ENCODE data around the gene CCT8.
A peak's percentile ranks its signal among the peaks of the same experiment; 100 is the strongest.

The CCT8 gene

GRCh38 chr21:29096218-29097015 lies 23.0 kb upstream of the CCT8 start:
- Histone ChIP-seq H3K4me3 (ENCODE audit: low read depth, low read length) (no peak overlapping the region), H3K4me1 (ENCODE audit: control insufficient read depth, insufficient read depth, low read length, unreplicated experiment) (peaks cover 12% of the 10 kb centered on the region), H3K36me3 (ENCODE audit: insufficient read depth, low read length) (no peaks in the 10 kb centered on the region), H2AFZ (ENCODE audit: low read length, unreplicated experiment) (no peak overlapping the region), H3K27me3 (ENCODE audit: insufficient read depth, low read length) (no peaks in the 10 kb centered on the region), H3K27ac (ENCODE audit: low read depth, low read length) (no peak overlapping the region), H3K79me2 (ENCODE audit: control insufficient read depth, insufficient read depth, low read length, unreplicated experiment) (no peaks in the 10 kb centered on the region)

DNA sequence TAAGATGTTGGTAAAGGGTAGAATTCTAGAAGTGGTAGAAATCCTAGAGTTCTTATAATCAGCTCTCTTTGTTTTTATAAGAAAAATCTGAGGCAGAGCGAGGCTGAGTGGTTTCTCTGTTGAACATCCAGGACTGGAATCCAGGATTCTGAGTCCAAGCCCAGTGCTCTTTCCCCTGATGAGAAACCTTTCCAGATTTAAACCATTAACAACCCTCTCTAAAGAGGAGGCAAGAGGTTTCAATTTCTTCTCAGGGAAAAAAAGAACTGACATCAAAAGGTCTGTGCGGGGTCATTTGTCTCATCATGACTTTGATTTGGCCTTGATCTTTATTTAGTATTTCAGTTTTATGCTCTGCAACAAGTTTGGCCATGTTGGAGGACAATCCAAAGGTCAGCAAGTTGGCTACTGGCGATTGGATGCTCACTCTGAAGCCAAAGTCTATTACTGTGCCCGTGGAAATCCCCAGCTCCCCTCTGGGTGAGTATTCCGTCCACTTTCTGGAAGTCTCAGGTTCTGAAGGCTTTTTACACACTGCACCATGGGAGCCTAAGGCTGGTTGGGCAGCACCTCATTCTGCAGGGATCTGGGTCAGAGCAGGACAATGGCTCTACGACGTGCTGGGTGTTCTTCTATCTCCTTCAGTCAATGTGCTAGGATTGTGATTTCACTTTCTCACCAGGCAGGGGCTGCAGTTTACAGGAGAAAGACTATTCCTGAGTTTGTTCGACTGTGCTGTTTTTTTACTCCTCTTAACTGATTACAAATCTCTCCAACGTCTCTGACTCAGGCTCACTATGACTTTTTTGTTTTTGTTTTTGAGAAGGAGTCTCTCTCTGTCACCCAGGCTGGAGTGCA lies 18.9 kb upstream of the CCT8 start:
- Histone ChIP-seq H3K4me3 (ENCODE audit: low read depth, low read length) (0 out of 2 replicates have a peak overlapping the region, but pooled peaks have one; percentile 7), H3K4me1 (ENCODE audit: control insufficient read depth, insufficient read depth, low read length, unreplicated experiment) (peaks cover 26% of the 10 kb centered on the region), H2AFZ (ENCODE audit: low read length, unreplicated experiment) (peak overlapping the region; percentile 51), H3K27ac (ENCODE audit: low read depth, low read length) (peak overlapping the region; percentile 73), H3K79me2 (ENCODE audit: control insufficient read depth, insufficient read depth, low read length, unreplicated experiment) (no peaks in the 10 kb centered on the region), H3K27me3 (ENCODE audit: insufficient read depth, low read length) (no peaks in the 10 kb centered on the region), H3K36me3 (ENCODE audit: insufficient read depth, low read length) (no peaks in the 10 kb centered on the region)

GRCh38 chr21:29091033-29091432 lies 17.6 kb upstream of the CCT8 start:
- Histone ChIP-seq H3K4me1 (ENCODE audit: control insufficient read depth, insufficient read depth, low read length, unreplicated experiment) (peaks cover 26% of the 10 kb centered on the region), H3K36me3 (ENCODE audit: insufficient read depth, low read length) (no peaks in the 10 kb centered on the region), H3K4me3 (ENCODE audit: low read depth, low read length) (no peak overlapping the region), H3K79me2 (ENCODE audit: control insufficient read depth, insufficient read depth, low read length, unreplicated experiment) (no peaks in the 10 kb centered on the region), H3K27me3 (ENCODE audit: insufficient read depth, low read length) (no peaks in the 10 kb centered on the region), H3K27ac (ENCODE audit: low read depth, low read length) (peak overlapping the region; percentile 73), H2AFZ (ENCODE audit: low read length, unreplicated experiment) (no peak overlapping the region)

DNA sequence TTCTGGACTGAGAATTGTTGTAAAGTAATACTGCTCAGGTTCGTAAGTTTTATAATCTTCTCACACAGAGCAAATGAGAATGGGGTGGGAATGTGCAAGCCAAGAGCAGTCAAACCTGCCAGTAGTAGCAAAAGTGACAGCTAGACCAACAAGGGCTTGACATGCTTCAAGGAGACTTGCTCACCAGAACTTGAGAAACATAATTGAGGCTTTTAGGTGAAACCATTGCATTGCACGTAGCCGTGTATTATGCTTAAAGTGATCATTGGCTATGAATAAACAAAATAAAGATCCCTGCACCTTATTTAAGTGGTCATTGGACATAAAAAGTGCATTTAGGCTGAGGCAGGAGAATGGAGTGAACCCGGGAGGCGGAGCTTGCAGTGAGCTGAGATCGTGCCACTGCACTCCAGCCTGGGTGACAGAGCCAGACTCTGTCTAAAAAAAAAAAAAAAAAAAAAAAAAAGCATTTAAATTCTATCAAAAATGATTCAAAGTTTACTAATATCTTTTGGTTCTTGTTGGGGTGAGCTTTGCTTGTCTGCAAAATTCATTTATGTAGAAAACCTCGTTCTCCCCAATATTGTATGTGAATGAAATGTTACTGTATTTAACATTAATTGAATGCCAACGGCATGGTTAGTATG lies 11.8 kb upstream of the CCT8 start:
- Histone ChIP-seq H2AFZ (ENCODE audit: low read length, unreplicated experiment) (no peak overlapping the region), H3K27me3 (ENCODE audit: insufficient read depth, low read length) (no peaks in the 10 kb centered on the region)

DNA sequence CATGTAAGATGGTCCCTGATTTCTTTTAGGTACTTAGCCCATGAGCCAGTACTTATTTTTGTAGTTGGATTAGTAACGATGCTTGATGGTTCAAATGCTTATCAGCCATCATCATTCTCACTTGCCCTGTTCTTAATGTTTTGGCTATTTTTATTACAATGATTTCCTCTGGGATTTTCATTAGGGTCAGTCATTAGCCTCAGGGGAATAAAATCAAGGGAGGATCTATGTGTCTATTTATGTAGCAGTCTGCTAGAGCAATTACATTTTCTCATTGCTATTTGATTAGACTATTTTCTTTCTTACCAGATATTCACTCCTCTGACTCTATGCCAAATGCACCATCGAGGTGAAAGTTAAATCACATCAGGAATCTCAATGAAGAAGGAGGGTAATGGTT lies 10.9 kb upstream of the CCT8 start:
- Histone ChIP-seq H3K27ac (ENCODE audit: low read depth, low read length) (no peak overlapping the region), H2AFZ (ENCODE audit: low read length, unreplicated experiment) (no peak overlapping the region), H3K4me1 (ENCODE audit: control insufficient read depth, insufficient read depth, low read length, unreplicated experiment) (peaks cover 10% of the 10 kb centered on the region), H3K4me3 (ENCODE audit: low read depth, low read length) (no peak overlapping the region), H3K79me2 (ENCODE audit: control insufficient read depth, insufficient read depth, low read length, unreplicated experiment) (no peaks in the 10 kb centered on the region), H3K36me3 (ENCODE audit: insufficient read depth, low read length) (no peaks in the 10 kb centered on the region), H3K27me3 (ENCODE audit: insufficient read depth, low read length) (no peaks in the 10 kb centered on the region)

More for the DNA sequence above, 11.8 kb upstream of the CCT8 start:
- Histone ChIP-seq H3K27ac (ENCODE audit: low read depth, low read length) (no peak overlapping the region), H3K36me3 (ENCODE audit: insufficient read depth, low read length) (no peaks in the 10 kb centered on the region), H3K4me1 (ENCODE audit: control insufficient read depth, insufficient read depth, low read length, unreplicated experiment) (peaks cover 5% of the 10 kb centered on the region), H3K4me3 (ENCODE audit: low read depth, low read length) (no peak overlapping the region), H3K79me2 (ENCODE audit: control insufficient read depth, insufficient read depth, low read length, unreplicated experiment) (no peaks in the 10 kb centered on the region)

- Histone ChIP-seq H3K79me2 (ENCODE audit: control insufficient read depth, insufficient read depth, low read length, unreplicated experiment) (peaks cover 5% of the 10 kb centered on the region), H2AFZ (ENCODE audit: low read length, unreplicated experiment) (no peak overlapping the region), H3K36me3 (ENCODE audit: insufficient read depth, low read length) (no peaks in the 10 kb centered on the region), H3K4me3 (ENCODE audit: low read depth, low read length) (no peak overlapping the region), H3K4me1 (ENCODE audit: control insufficient read depth, insufficient read depth, low read length, unreplicated experiment) (peaks cover 19% of the 10 kb centered on the region), H3K27ac (ENCODE audit: low read depth, low read length) (no peak overlapping the region), H3K27me3 (ENCODE audit: insufficient read depth, low read length) (no peaks in the 10 kb centered on the region)
These were observed 9.9 kb upstream of the CCT8 start for GRCh38 chr21:29083306-29083705.

DNA sequence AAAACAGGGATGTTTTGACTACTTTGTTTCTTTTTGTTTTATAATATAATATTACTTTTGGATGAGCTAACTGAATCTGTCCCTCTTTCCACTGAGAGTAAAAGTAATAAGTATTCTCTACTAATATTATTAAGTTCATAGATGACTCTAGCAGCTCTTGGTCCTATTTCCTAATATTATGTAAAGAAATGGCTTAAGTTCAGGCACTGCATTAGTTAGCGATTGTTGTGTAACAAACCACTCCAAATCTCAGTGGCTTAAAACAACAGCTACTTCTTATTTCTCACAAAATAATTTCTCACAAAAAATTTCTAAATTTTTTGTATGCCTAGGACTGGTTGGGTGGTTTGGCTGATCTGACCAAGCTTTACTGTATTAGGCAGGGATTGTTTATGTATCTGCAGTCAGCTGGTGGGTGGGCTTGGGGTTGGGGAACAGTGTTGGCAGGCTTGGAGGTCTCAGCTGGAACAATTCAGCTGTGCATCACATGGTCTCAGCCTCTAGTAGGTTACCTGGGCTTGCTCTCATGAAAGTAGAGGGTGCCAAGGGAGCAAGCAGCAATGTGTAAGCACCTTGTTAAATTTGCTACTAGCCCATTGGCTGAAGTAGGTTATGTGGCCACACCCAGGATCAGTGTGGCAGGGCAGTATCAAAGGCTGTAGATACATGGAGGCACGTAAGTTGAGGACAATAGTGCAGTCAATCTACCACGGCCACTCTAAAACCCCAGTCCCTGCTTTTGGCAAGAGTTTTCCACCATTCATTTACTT lies 8.8 kb upstream of the CCT8 start:
- Histone ChIP-seq H3K4me1 (ENCODE audit: control insufficient read depth, insufficient read depth, low read length, unreplicated experiment) (peaks cover 19% of the 10 kb centered on the region), H2AFZ (ENCODE audit: low read length, unreplicated experiment) (no peak overlapping the region), H3K36me3 (ENCODE audit: insufficient read depth, low read length) (no peaks in the 10 kb centered on the region), H3K27me3 (ENCODE audit: insufficient read depth, low read length) (no peaks in the 10 kb centered on the region), H3K27ac (ENCODE audit: low read depth, low read length) (no peak overlapping the region), H3K4me3 (ENCODE audit: low read depth, low read length) (no peak overlapping the region), H3K79me2 (ENCODE audit: control insufficient read depth, insufficient read depth, low read length, unreplicated experiment) (peaks cover 6% of the 10 kb centered on the region)

- H3K4me1 ChIP-seq (ENCODE audit: control insufficient read depth, insufficient read depth, low read length, unreplicated experiment): peaks cover 23% of the 10 kb centered on the region
- H3K27ac ChIP-seq (ENCODE audit: low read depth, low read length): no peak overlapping the region
- H3K79me2 ChIP-seq (ENCODE audit: control insufficient read depth, insufficient read depth, low read length, unreplicated experiment): peaks cover 6% of the 10 kb centered on the region
These were observed 7.0 kb upstream of the CCT8 start for GRCh38 chr21:29080454-29080941.

GRCh38 chr21:29078869-29079767 lies 5.7 kb upstream of the CCT8 start:
- H3K27ac ChIP-seq (ENCODE audit: low read depth, low read length): no peak overlapping the region
- no peaks in the 10 kb centered on the region for H3K36me3 ChIP-seq (ENCODE audit: insufficient read depth, low read length)
- H3K4me3 ChIP-seq (ENCODE audit: low read depth, low read length): 0 out of 2 replicates have a peak overlapping the region, but pooled peaks have one; percentile 27
- H2AFZ ChIP-seq (ENCODE audit: low read length, unreplicated experiment): no peak overlapping the region
- H3K79me2 ChIP-seq (ENCODE audit: control insufficient read depth, insufficient read depth, low read length, unreplicated experiment): peaks cover 6% of the 10 kb centered on the region
- no peaks in the 10 kb centered on the region for H3K27me3 ChIP-seq (ENCODE audit: insufficient read depth, low read length)
- peaks cover 24% of the 10 kb centered on the region for H3K4me1 ChIP-seq (ENCODE audit: control insufficient read depth, insufficient read depth, low read length, unreplicated experiment)

More at GRCh38 chr21:29080454-29080941, 7.0 kb upstream of the CCT8 start:
- Histone ChIP-seq H3K27me3 (ENCODE audit: insufficient read depth, low read length) (no peaks in the 10 kb centered on the region), H2AFZ (ENCODE audit: low read length, unreplicated experiment) (no peak overlapping the region), H3K36me3 (ENCODE audit: insufficient read depth, low read length) (no peaks in the 10 kb centered on the region), H3K4me3 (ENCODE audit: low read depth, low read length) (no peak overlapping the region)

All from ACC112 (cell line).